ENCODE results near the gene BRD9.
"Not testable (repeated sequence)": the region's sequence is repeated elsewhere in the genome, so short reads cannot be mapped to it uniquely, and the experiment has no call there.

The BRD9 gene

DNA sequence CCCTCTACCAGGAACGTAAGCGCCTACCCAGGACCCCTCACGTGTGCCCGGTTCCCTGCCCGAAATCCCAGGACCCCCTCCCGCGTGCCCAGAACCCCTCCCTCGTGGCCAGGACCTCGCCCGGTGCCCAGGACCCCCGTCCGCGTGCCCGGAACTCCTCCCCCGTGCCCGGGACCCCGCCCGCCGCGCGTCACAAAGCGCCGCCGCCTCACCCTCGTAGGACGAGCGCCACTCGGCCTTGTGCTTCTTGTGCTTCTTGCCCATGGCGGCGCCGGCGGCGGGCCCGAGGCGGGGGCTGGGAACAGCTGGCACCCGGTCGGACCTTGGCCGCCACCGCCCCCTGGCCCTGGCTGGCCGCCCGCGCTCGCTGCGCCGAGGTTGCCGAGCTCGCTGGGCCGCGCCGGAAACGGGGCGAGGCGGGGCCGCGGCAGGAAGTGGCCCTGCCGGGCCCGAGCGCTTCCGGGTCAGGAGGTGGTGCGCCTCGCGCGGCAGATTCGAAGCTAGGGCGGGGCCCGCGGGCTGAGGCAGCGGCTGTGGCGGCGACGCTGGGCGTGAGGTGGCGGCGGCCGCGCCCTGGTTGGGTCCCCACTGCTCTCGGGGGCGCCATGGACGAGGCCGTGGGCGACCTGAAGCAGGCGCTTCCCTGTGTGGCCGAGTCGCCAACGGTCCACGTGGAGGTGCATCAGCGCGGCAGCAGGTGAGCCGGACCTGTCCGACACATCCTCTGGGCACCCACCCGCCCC, at the start of gene BRD9, which contains the start of gene TRIP13:
Gene BRD9, minus strand, starts transcription at position 408 of the 743 bp plus-strand sequence. Its CDS starts 144 bp downstream, at position 264.
Gene TRIP13, plus strand, starts transcription at position 491 of the 743 bp plus-strand sequence. Its CDS starts 115 bp downstream, at position 606.
- no peak for FAIRE-seq

DNA sequence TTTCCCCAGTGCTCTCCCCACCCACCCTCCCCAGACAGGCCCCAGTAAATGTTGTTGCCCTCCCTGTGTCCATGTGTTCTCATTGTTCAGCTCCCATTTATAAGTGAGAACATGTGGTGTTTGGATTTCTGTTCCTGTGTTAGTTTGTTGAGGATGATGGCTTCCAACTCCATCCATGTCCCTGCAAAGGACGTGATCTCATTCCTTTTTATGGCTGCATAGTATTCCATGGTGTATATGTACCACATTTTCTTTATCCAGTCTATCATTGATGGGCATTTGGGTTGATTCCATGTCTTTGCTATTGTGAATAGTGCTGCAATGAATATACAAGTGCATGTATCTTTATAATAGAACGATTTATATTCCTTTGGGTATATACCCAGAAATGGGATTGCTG, 48.1 kb upstream of the BRD9 start:
- FAIRE-seq, result not testable (repeated sequence)

DNA sequence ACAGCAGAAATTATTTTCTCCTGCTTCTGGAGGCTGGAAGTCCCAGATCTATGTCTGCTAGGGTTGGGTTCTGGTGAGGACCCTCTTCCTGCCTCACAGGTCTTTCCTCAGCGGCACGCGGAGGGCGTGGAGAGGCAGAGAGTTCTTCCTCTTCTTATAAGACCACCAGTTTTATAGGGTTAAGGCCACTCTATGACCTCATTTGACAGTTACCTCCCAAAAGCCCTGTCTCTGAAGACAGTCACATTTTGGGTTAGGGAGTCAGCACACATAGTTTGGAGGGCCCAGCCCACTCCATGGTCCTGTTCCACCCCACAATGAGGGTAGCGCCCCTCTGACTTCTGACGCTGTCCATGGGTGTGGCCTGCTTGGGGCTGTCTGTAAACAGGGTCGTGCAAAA, 46.8 kb upstream of the BRD9 start:
- FAIRE-seq, result no peak

DNA sequence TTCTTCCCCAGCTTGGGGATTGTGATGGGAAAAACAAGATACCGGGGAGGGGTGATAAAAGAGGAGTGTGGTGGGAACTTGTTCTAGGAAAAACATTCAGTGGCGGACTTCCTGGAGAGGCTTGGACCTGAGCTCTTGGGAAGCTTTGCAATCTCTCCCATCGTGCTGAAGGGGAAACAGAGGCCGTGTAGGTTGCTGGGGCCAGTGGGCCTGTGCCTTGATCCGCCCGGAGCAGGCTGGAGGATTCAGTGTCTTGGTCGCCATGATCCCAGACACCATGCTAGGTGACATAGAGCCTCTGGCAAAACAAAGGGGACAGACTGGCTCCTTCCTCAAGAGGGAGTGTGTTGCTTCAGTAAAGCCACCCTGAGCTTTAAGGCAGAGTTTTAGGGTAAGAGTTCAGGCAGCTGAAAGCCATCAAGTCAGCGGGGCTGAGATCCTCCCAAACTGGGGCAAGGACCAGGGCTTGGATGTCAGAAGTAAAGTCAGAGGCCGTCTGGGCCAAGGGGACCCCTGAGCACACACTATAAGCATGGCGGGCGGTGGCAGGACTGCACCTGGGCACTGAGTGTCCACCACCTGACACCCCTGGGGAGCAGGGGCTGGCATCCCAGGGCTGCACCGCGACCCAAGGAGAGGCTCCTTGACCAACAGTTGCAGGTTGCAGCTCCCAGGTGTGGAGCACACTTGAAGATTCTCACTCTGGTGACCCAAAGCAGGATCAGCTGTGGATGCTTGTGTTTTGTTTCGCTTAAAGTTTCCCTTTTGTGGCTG, 44.7 kb upstream of the BRD9 start:
- no peak for FAIRE-seq

DNA sequence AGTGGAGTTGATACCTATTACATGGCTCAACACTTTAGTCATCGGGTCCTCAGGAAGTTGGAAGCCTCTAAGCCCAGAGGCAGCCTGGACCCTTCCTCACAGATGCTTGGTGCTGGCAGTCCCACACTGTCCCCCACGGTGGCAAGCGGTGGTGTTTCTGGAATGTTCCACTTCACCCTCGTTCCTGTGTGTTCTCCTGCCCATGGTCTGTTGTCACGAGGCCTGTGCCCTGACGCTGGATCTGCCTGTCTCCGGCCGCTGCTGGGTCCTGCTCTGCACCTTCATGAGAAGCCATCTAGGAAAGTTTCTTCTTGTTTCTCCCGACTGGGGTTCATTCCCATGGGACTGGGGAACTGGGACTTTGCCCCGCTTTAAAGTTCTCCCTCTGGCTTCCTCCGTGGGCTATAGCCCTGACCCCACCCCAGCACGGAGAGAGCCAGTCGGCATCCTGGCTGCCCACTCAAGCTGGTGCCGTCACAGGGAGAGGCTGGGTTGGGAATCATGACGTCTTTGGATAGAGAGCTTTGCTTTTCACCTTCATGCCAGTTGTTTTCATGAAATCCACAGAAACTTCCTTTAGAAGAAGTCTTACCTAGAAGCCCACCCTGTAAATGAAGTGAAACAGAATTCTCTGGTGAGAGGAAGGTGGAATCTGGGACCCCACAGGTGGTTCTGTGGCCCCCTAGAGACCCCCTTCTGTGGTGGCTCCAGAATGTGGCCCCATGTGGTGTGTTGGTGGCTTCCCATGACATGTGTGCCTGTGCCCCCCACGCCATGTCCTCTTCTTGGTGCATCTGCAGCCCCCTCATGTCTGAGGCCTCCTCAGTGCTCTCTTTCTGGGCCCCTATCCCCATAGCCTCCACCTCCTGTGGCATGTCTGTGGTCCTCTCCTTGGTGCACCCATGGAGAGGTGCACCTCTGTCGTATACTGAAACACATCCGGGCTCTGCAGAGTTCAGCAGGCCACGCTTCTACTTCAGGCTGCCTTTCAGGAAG, 43.8 kb upstream of the BRD9 start:
- no peak for FAIRE-seq

DNA sequence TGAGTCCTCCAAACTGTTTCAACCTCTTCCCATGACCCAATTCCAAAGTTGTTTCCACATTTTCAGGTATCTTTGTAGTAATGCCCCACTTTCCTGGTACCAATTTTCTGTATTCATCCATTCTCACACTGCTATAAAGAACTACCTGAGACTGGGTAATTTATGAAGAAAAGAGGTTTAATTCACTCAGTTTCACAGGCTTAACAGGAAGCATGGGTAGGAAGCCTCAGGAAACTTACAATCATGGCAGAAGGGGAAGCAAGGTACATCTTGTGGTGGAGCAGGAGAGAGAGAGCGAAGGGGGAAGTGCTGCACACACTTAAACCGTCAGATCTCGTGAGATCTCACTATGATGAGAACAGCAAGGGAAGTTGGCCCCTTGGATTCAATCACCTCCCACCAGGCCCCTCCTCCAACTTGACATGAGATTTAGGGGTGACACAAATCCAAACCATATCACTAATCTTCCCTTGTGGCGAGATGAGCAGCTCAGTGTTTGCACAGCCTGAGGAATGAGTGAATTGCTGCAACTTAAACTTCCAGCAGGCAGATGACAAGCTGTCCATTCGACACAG, 43.0 kb upstream of the BRD9 start:
- no peak for FAIRE-seq

DNA sequence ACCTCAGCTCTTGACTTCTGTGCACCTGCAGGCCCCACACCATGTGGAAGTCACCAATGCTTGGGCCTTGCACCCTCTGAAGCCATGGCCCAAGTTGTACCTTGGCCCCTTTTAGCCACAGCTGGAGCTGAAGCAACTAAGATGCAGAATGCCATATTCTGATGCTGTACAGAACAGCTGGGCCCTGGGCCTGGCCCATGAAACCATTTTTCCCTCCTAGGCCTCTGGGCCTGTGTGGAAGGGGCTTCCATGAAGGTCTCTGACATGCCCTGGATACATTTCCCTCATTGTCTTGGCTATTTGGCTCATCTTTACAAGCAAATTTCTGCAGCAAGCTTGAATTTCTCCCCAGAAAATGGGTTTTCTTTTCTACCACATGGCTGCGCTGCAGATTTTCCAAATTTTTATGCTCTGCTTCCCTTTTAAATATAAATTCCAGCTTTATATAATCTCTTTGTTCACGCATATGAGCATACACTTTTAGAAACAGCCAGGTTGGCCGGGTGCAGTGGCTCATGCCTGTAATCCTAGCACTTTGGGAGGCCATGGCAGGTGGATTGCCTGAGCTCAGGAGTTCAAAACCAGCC, 41.9 kb upstream of the BRD9 start:
- not testable (repeated sequence) for FAIRE-seq

DNA sequence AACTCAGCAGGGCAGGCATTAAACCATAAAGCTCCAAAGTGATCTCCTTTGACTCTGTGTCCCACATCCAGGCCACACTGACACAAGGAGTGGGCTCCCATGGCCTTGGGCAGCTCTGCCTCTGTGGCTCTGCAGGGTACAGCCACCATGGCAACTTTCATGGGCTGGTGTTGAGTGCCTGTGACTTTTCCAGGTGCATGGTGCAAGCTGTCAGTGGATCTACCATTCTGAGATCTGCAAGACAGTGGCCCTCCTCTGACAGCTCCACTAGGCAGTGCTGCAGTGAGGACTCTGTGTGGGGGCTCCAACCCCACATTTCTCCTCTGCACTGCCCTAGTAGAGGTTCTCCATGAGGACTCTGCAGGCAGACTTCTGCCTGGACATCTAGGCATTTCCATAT, 41.4 kb upstream of the BRD9 start:
- FAIRE-seq, result not testable (repeated sequence)

DNA sequence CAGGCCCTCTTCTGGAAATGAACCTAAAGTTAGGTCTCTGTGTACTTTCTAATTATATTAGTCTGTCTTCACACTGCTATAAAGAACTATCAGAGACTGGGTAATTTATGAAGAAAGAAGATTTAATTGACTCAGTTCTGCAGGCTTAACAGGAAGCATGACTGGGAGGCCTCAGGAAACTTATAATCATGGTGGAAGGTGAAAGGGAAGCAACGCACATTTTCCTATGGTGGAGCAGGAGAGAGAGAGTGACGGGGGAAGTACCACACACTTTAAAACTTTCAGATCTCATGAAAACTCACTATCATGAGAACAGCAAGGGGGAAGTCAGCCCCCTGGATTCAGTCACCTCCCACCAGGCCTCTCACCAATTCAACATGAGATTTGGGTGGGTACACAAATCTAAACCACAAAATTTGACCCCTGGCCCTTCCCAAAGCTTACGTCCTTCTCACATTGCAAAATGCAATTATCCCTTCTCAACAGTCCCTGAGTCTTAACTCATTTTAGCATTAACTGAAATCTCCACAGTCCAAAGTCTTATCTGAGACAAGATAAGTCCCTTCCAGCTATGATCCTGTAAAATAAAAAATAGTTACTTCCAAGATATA, 40.8 kb upstream of the BRD9 start:
- no peak for FAIRE-seq

DNA sequence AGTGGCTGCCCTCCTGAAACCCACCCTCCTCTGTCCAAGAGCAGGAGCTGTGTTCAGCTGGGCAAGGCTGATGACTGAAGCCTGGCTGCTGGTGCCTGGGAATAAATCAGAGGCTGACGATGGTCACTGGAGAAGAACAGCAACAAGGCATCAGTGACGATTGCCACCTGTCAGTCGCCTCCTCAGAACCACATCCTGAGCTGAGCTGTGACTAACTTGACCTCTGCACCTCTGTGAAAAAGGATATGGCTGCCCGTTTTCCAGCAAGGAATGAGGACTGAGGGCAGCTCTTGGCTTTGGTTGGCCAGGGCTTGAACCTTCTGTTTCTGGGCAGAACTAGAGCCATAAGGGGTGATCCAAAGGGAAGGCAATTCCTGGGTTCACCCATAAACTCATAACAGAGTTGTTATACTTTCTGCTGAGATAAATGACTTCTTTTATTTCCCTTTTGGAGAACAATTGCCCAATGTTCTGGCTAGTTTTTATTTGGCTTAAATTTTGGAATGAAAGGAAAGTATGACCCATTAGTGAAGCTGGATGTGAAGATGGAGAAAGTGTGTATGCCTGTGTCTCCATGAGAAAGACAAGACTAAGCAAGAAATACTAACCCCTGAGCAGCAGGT, 40.1 kb upstream of the BRD9 start:
- no peak for FAIRE-seq

DNA sequence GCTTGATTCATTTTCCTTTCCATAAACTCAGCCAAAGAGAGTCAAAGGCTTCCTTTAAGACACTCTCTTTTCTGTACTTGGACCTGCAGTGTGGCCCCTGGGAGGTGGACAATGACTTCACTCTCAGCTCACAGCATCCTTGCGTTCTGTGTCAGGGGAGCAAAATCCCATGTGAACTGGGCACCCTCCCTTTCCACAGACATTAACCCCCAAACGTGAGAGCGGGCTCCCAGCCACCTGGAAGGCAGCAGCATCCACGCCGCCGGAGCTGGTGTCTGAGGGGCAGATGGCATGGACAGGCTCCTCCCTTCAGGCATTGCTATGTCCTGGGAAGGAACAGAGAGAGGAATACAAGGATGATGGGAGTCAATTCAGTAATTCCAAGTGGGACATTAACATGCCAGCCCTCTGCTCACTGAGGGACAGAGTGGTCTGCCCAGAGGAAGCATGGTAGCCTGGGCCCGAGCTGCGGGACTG, 39.6 kb upstream of the BRD9 start:
- no peak for FAIRE-seq

DNA sequence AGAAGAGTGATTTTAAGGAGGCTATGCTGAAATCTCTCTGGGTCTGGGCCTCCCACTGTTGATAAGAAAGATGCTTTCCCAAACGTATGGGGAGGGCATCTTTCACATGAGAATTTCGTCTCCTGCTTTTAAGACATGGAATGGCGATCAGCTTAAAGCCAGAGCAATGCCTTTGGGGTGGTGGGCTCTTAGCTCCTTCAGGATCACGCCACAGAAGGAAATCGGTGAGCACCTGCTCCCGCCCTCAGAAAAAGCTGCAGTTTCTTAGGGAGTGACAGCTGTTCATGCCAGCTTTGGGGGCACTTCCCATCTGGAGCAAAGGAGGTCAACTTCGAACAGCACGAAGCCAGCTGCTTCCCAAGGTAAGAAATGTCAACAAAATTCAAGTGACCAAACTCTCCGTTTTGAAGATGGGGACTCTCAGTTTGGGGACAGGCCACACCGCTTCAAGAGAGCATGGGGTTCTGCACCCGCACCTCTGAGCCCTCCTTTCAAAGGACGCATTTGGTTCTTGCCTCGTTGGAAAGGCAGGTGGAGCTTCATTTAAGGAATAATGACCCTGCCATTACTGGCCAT, 39.1 kb upstream of the BRD9 start:
- no peak for FAIRE-seq

DNA sequence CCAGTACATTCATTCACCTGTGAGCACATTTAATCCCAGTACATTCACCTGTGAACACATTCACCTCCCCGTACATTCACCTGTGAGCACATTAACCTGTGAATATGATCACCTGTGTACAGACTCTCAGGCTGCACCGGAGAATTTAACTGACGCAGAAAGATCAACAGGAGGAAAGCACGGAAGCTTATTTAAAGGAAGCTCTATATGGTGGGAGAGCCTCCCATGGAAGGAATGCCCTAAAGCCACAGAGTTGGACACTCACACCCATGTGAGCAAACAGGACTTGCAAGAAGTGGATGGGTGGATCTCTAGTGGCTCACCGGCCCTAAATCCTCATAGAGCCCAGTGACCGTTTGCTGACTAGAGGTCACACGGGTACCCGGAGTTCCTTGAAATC, 38.3 kb upstream of the BRD9 start:
- no peak for FAIRE-seq

DNA sequence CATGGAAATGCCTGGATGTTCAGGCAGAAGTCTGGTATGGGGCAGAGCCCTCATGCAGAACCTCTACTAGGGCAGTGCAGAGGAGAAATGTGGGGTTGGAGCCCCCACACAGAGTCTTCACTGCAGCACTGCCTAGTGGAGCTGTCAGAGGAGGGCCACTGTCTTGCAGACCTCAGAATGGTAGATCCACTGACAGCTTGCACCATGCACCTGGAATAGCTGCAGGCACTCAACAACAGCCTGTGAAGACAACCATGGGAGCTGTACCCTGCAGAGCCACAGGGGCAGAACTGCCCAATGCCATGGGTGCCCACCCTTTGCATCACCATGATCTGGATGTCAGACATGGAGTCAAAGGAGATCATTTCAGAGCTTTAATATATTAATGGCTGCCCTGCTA, 37.0 kb upstream of the BRD9 start:
- FAIRE-seq, result no peak

DNA sequence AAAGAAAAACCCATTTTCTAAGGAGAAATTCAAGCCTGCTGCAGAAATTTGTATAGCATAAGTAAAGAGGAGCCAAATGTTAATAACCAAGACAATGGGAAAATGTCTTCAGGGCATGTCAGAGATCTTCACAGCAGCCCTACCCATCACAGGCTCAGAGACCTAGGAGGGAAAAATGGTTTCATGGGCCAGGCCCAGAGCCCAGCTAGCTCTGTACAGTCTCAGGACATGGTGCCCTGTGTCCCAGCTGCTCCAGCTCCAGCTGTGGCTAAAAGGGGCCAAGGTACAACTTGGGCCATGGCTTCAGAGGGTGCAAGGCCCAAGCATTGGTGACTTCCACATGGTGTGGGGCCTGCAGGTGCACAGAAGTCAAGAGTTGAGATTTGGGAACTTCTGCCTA, 36.6 kb upstream of the BRD9 start:
- FAIRE-seq, result not testable (repeated sequence)

DNA sequence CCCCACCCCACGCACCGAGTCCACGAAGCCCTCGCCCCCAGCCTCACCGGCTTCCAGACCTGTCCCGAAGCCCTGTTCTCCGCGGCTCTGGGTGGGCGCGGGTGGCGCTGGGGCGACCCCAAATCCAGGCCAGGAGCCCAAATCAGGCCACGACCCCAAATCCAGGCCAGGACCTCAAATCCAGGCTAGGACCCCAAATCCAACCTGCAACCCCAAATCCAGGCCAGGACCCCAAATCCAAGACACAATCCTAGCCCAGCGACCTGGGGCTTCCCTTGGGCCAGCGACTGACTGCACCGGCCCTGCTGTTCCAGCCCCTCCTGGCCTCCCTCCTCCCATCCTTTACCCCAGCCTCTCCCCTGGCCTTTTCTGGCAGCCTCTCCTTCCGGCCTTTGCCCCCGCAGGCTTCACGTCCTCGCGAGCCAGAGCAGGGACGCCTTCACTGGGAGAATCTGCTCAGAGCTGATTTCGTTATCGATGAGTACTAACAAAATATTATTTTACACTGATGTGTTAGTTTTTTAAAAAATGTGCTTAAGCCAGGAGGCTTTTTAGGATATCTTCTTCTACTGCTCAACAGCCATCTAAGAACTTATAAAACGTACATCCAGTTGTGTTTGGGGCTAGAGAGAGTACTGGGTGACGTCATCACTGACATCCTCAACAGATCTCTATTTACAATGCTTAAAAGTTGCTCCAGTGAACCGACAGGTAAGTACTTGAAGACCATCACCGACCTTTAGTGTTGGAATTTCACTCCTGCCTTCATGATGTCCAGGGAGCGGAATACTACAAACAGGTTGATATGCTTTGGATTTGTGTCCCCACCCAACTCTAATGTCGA, 34.8 kb upstream of the BRD9 start:
- FAIRE-seq, result no peak

DNA sequence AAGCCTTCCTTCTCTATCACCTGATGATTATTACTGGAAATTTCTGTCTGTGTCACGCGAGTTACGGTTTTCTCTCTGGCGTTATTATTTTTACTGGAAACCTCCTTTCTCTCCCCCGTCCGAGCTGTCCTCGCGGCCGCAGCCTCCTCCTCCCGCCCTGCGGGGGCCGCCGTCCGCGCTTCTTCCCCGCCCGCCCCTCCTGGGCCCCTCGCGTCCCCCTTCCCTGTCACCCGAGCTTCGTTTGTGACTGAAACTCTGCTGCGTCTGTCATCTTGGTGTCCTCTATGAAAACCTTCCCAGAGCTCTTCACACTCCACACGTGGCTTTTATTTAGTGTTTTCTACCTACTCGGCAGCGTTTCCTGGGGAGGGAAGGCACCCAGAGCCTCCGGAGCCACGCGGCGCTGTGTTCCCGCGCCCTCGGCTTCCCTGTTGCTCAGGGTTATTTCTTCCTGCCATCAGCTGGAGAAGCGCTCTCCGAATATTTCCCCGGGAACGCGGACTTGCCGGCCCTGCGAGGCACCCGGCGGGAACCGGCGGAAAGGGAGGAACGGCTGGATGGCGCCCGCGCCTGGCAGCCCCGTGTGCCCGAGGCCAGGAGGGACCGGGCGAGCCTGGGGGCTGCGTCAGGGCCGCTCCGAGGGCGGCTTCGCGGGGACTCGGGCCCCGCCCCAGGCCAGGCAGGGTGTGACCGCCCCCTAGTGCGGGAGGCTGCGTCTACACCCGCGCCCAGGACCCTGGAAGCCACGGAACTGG, 34.0 kb upstream of the BRD9 start:
- FAIRE-seq, result no peak

DNA sequence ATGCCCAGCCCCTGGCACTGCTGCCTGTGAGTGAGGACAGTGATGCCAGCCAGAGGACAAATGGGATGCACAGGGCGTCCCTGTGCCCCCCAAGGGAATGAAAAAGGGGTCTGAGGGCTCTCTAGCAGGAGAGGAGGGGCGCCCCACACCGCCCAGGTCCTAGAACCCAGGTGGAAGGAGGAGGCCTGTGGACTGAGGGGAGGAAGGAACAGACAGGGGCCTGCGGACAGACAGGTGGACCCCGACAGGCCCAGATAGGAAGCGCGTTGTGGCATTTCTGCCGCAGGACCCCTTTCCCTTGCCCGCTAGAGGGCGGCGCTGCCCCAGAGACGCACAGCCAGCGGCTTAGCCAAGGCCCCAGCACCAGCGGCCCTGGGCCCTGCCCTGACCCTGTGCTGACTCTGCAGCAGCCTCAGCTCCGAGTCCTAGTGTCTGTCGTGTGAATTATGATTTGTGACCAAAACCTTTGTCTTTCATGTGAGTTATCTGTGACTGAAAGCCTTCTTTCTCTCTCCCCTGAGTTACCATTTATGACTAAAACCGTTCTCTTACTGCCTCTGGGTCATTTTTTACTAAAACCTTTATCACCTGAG, 30.8 kb upstream of the BRD9 start:
- FAIRE-seq, result no peak
